Measurements from ENCODE around the gene PRPF40A.

DNA sequence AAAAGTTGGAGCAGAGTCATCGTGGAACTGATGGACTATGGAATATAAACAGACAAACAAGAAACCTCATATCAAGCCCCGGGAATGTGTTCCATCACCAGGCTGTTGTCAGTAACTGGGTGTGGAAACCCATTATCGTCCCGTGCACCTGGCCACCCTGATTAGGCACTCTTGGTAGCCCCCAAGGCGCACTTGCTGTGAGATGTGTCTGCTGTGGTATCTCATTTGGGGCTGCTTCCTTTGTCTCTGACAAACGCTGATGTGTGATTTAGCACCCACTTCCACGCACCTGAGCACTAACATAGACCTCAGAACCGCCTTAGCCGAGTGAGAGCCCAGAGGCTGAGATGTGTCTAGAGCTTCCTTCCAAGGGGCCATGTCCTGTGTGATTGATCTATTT lies 96.3 kb downstream of the PRPF40A start:
- TF ChIP-seq TAF1 (IDR thresholded peaks at IDR 0.05; ENCODE audit: low read depth, low read length): no peak
- no peak for TF ChIP-seq POLR2A (IDR thresholded peaks at IDR 0.05; ENCODE audit: low read depth, low read length)
- no peak for TF ChIP-seq POLR2AphosphoS5 (IDR thresholded peaks at IDR 0.05; ENCODE audit: low read depth, low read length)

Measured in GM12891 (cell line).